Upper lobe of right lung (tissue), 1 donor: ENCODE data around the gene MED27. TPM values are rescaled to one million over a fixed set of nuclear protein-coding genes. Genes with fewer than 3 reads are reported as not detected.

Experiments used
- ATAC-seq: fragments of 200-7000 bp; cut with Tn5 transposase; one replicate; pipeline ENCODE4 v1.9.1; 2020; ENCODE audit warnings: mild to moderate bottlenecking, moderate library complexity
- DNase-seq: peaks from one replicate; pipeline ENCODE4 v3.0.0-alpha.2; 2020
- H3K27ac ChIP-seq: fragments of 200-600 bp; one replicate; pipeline ENCODE4 v1.8.0; 2022
- H3K27me3 ChIP-seq: fragments of 200-600 bp; one replicate; pipeline ENCODE4 v1.8.0; 2022; ENCODE audit warnings: mild to moderate bottlenecking
- H3K36me3 ChIP-seq: fragments of 200-600 bp; one replicate; pipeline ENCODE4 v1.8.0; 2022
- H3K4me1 ChIP-seq: fragments of 200-600 bp; one replicate; pipeline ENCODE4 v1.8.0; 2022
- H3K4me3 ChIP-seq: fragments of 200-600 bp; one replicate; pipeline ENCODE4 v1.8.0; 2022; ENCODE audit warnings: mild to moderate bottlenecking
- H3K9me3 ChIP-seq: fragments of 200-600 bp; one replicate; pipeline ENCODE4 v1.8.0; 2022
- intact Hi-C: fragments of 100-400 bp; cut with DNase I; formaldehyde crosslinking; loops from one replicate; pipeline ENCODE4 v1.11.0; 2022
- total RNA-seq: library from RNA; stranded (reverse); fragmentation: NEBNext Ultra II Directional; extraction: Animal tissue kit (Norgen Biotek cat#: 25700); gene quantifications from one replicate; pipeline ENCODE4 v1.2.1, GENCODE V29; 2021
- TF ChIP-seq, protein P1 (sequence below): fragments of 200-600 bp; IDR thresholded peaks from one replicate; pipeline ENCODE4 v1.8.0; 2022; ENCODE audit warnings: antibody characterized with exemption
- donor health status: DM: no; HTN: yes; CAD: no; lungs with severe emphysema.

The MED27 gene
- total RNA-seq, 1 donor from 2014 or later, result 14.2 TPM

- ATAC-seq (no peak), DNase-seq (no peak)
- intact Hi-C loops, result no loop called here
- H3K4me3 ChIP-seq, result no peak overlapping the region
- H3K4me1 ChIP-seq, result peaks cover 5% of the 10 kb centered on the region
- H3K27me3 ChIP-seq, result no peaks in the 10 kb centered on the region
- no peaks in the 10 kb centered on the region for H3K36me3 ChIP-seq
- no peak overlapping the region for H3K27ac ChIP-seq
- no peaks in the 10 kb centered on the region for H3K9me3 ChIP-seq
- TF ChIP-seq, protein P1, sequence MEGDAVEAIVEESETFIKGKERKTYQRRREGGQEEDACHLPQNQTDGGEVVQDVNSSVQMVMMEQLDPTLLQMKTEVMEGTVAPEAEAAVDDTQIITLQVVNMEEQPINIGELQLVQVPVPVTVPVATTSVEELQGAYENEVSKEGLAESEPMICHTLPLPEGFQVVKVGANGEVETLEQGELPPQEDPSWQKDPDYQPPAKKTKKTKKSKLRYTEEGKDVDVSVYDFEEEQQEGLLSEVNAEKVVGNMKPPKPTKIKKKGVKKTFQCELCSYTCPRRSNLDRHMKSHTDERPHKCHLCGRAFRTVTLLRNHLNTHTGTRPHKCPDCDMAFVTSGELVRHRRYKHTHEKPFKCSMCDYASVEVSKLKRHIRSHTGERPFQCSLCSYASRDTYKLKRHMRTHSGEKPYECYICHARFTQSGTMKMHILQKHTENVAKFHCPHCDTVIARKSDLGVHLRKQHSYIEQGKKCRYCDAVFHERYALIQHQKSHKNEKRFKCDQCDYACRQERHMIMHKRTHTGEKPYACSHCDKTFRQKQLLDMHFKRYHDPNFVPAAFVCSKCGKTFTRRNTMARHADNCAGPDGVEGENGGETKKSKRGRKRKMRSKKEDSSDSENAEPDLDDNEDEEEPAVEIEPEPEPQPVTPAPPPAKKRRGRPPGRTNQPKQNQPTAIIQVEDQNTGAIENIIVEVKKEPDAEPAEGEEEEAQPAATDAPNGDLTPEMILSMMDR, result no peak
Observed at GRCh38 chr9:131889437-131890251, 190.0 kb downstream of the MED27 start.

- ATAC-seq, result no peak
Observed at GRCh38 chr9:131888923-131889322, 190.7 kb downstream of the MED27 start.

DNA sequence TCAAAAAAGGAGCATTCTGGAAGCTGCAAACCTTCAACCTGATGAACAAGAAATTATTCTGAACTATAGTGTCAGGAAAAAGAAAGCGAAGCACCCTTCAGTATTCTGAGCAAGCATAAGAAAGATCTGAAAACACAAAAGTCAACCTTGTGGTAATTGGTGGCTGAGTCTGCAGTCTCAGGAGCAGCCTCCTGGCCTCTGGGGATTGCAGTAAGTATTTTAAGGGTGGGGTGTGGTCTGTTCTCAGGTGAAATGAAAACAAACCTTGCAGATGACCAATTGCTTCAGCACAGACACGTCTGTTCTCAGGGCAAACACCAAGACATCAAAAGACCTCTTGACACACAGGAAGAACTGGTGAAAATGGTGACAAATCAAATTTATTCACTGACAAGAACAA is 192.0 kb downstream of the MED27 start:
- Histone ChIP-seq H3K4me1 (peaks cover 5% of the 10 kb centered on the region), H3K9me3 (no peaks in the 10 kb centered on the region), H3K27me3 (no peaks in the 10 kb centered on the region), H3K36me3 (no peaks in the 10 kb centered on the region), H3K4me3 (no peak overlapping the region), H3K27ac (no peak overlapping the region)
- intact Hi-C loops, result no loop called here
- DNase-seq (no peak), ATAC-seq (peak; percentile 66)
- TF ChIP-seq, protein P1, result no peak

More at GRCh38 chr9:131888923-131889322, 190.7 kb downstream of the MED27 start:
- no peak for DNase-seq
- Histone ChIP-seq H3K4me3 (no peak overlapping the region), H3K9me3 (no peaks in the 10 kb centered on the region), H3K4me1 (peaks cover 5% of the 10 kb centered on the region), H3K27me3 (no peaks in the 10 kb centered on the region), H3K36me3 (no peaks in the 10 kb centered on the region), H3K27ac (no peak overlapping the region)
- intact Hi-C loops, result no loop called here
- TF ChIP-seq, protein P1, result no peak

DNA sequence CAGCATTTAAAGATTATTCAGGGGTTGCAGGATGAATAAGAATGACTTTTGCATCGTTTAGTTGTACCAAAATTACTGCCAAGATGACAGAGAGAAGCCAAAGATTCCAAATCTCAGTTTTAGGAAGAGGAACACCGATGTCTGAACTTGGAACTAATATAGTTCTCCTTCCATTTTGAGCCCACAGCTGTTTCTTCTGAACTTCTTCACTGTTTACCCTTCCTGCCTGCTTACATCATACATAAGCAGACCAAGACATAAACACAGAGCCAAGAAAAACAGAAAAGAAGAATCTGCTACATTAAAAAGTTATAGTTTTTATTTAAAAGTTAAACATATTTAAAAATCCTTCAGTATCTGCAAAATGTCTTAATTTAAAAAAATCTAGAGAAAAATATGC is 192.8 kb downstream of the MED27 start:
- Histone ChIP-seq H3K27me3 (no peaks in the 10 kb centered on the region), H3K36me3 (no peaks in the 10 kb centered on the region), H3K27ac (no peak overlapping the region), H3K4me3 (no peak overlapping the region), H3K4me1 (peaks cover 5% of the 10 kb centered on the region), H3K9me3 (no peaks in the 10 kb centered on the region)
- TF ChIP-seq, protein P1, result no peak
- intact Hi-C loops, result no loop called here
- no peak for ATAC-seq
- no peak for DNase-seq

GRCh38 chr9:131885144-131885609 is 194.5 kb downstream of the MED27 start:
- TF ChIP-seq, protein P1, result no peak
- no peaks in the 10 kb centered on the region for H3K9me3 ChIP-seq
- H3K4me1 ChIP-seq, result peaks cover 5% of the 10 kb centered on the region
- DNase-seq, result peak; percentile 70
- H3K36me3 ChIP-seq, result no peaks in the 10 kb centered on the region
- H3K4me3 ChIP-seq, result no peak overlapping the region
- intact Hi-C loops, result no loop called here
- ATAC-seq, result peak; percentile 80
- H3K27me3 ChIP-seq, result no peaks in the 10 kb centered on the region
- H3K27ac ChIP-seq, result no peak overlapping the region
